NT2/D1 (cell line): ENCODE measurements around the gene GRK5.
A peak's percentile ranks its signal among the peaks of the same experiment; 100 is the strongest.

ENCODE experiments used
- DNase-seq: peaks from one replicate; pipeline ENCODE4 v3.0.0-alpha.2; 2011; ENCODE audit warnings: low read depth, low spot score
- H3K27me3 ChIP-seq: 2 replicates; pipeline ENCODE4 v1.6.0; 2011; ENCODE audit warnings: mild to moderate bottlenecking; ENCODE audit not compliant: insufficient read length, insufficient read depth
- H3K36me3 ChIP-seq: 2 replicates; pipeline ENCODE4 v1.6.1; 2011; ENCODE audit warnings: mild to moderate bottlenecking, low read length, mixed read lengths; ENCODE audit not compliant: insufficient read depth, insufficient read length
- H3K4me1 ChIP-seq: 2 replicates; pipeline ENCODE4 v1.5.1; 2011; ENCODE audit not compliant: insufficient read depth, insufficient read length
- H3K4me3 ChIP-seq: 2 replicates; pipeline ENCODE4 v1.5.1; 2011; ENCODE audit warnings: low read depth; ENCODE audit not compliant: insufficient read length
- H3K9ac ChIP-seq: 2 replicates; pipeline ENCODE4 v1.6.0; 2011; ENCODE audit warnings: low read depth; ENCODE audit not compliant: insufficient read length
- H3K9me3 ChIP-seq: 2 replicates; pipeline ENCODE4 v1.5.1; 2011; ENCODE audit warnings: mild to moderate bottlenecking, low read length; ENCODE audit not compliant: insufficient read depth
- SUZ12 ChIP-seq: IDR thresholded peaks from 2 replicates; pipeline ENCODE4 v1.6.1; 2011; ENCODE audit not compliant: insufficient read length, insufficient read depth; ENCODE audit errors: extremely low read depth
- YY1 ChIP-seq: IDR thresholded peaks from 2 replicates; pipeline ENCODE4 v1.6.1; 2011; ENCODE audit not compliant: insufficient read length, insufficient read depth
- ZNF274 ChIP-seq: IDR thresholded peaks from 2 replicates; pipeline ENCODE4 v1.6.1; 2011; ENCODE audit warnings: mild to moderate bottlenecking, low read depth, low read length

Gene GRK5

DNA sequence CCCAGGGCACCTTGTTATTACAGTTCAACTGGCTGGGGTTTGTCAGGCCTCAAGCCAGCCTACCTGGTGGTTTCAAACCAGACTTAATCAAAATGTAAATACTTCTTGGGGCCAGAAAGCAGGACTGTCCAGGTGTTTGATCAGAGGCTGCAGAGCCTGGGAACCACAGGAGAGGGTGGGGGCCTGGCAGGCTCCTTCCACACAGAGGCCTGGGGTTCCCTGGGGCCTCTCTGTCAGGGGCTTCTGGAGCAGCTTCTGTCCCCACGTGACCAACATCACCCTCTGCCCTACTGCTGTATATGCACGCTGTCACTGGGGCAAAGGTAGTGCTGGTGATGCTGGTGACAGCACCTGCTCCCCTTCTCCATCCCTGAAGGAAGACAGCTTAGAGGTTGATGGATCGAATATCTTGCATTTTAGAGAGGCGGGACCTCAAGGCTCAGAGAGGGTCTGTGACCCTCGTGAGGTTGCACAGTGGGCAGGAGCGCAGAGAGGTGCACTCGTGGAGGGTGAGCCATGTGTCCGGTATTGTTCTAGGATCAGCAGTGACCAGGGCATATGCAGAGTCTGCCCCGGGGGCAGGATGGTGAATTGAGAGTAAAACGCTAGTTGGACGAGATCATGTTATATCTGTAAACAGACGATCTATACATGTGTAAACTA is 95.4 kb downstream of the GRK5 start:
- no peak overlapping the region for H3K9ac ChIP-seq
- no peaks in the 10 kb centered on the region for H3K27me3 ChIP-seq
- peaks cover 2% of the 10 kb centered on the region for H3K4me1 ChIP-seq
- DNase-seq: no peak
- no peaks in the 10 kb centered on the region for H3K36me3 ChIP-seq
- peaks cover 3% of the 10 kb centered on the region; the same call in 1 of the 2 replicates for H3K9me3 ChIP-seq
- H3K4me3 ChIP-seq: no peak overlapping the region
- TF ChIP-seq YY1 (no peak), SUZ12 (no peak), ZNF274 (no peak)

GRCh38 chr10:119303886-119304285 is 96.5 kb downstream of the GRK5 start:
- Histone ChIP-seq H3K4me1 (peaks cover 2% of the 10 kb centered on the region), H3K9me3 (no peaks in the 10 kb centered on the region), H3K4me3 (no peak overlapping the region)

GRCh38 chr10:119304541-119304940 is 97.2 kb downstream of the GRK5 start:
- H3K4me1 ChIP-seq: peaks cover 2% of the 10 kb centered on the region

More at GRCh38 chr10:119303886-119304285, 96.5 kb downstream of the GRK5 start:
- Histone ChIP-seq H3K27me3 (no peaks in the 10 kb centered on the region), H3K36me3 (no peaks in the 10 kb centered on the region), H3K9ac (no peak overlapping the region)
- TF ChIP-seq SUZ12 (no peak), ZNF274 (no peak), YY1 (no peak)
- DNase-seq: no peak

GRCh38 chr10:119305860-119306513 is 98.6 kb downstream of the GRK5 start:
- no peak for DNase-seq
- Histone ChIP-seq H3K27me3 (no peaks in the 10 kb centered on the region), H3K9me3 (no peaks in the 10 kb centered on the region), H3K9ac (no peak overlapping the region), H3K4me1 (peaks cover 2% of the 10 kb centered on the region), H3K4me3 (no peak overlapping the region), H3K36me3 (no peaks in the 10 kb centered on the region)
- TF ChIP-seq YY1: no peak
- no peak for TF ChIP-seq ZNF274
- no peak for TF ChIP-seq SUZ12

More at GRCh38 chr10:119304541-119304940, 97.2 kb downstream of the GRK5 start:
- DNase-seq: no peak
- no peak overlapping the region for H3K4me3 ChIP-seq
- no peaks in the 10 kb centered on the region for H3K9me3 ChIP-seq
- no peak overlapping the region for H3K9ac ChIP-seq
- no peaks in the 10 kb centered on the region for H3K36me3 ChIP-seq
- no peaks in the 10 kb centered on the region for H3K27me3 ChIP-seq
- TF ChIP-seq ZNF274 (no peak), YY1 (no peak), SUZ12 (no peak)

- TF ChIP-seq SUZ12 (no peak), YY1 (no peak), ZNF274 (no peak)
- Histone ChIP-seq H3K4me3 (no peak overlapping the region), H3K4me1 (peaks cover 2% of the 10 kb centered on the region), H3K36me3 (no peaks in the 10 kb centered on the region), H3K9me3 (no peaks in the 10 kb centered on the region), H3K9ac (peak overlapping the region; percentile 21), H3K27me3 (no peaks in the 10 kb centered on the region)
- DNase-seq: no peak
These were observed 99.2 kb downstream of the GRK5 start for GRCh38 chr10:119306514-119306951.

DNA sequence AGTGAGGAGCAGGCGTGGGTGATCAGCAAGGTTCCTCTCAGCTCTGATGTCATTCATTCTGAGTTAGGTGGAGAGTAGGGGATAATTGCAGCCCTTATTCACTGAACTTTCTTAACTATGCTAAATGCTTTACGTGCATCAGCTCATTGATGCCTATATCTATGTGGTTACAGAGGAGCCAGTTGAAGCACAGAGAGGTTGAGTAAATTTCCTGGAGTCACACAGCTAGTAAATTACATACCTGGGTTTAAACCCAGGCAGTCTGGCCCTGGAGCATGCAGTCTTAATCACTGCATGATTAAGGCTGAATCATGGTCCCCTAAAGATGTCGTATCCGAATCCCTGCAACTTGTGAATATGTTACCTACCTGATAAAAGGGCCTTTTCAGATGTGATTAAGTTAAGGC is 99.6 kb downstream of the GRK5 start:
- no peaks in the 10 kb centered on the region for H3K9me3 ChIP-seq

DNA sequence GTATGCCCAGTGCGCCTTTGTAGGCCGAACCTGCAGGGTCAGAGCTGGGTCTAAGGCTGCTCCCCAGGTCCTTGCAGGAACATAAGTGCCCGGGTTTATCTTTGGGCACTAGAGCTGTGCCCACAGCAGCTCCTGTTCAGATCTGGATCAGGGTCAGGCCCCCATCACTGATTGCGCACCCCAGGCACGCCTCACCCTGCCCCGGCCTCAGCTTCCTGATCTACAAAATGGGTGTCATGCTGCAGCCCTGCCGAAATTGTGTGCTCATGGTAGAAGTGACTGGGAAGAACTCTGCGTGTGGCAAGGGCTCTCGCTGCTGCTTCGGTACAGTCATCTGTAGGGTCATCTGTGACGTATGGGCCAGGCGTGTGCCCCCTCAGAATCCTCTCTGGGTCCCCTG is 100.7 kb downstream of the GRK5 start:
- no peak overlapping the region for H3K9ac ChIP-seq
- H3K4me3 ChIP-seq: no peak overlapping the region
- H3K4me1 ChIP-seq: peaks cover 3% of the 10 kb centered on the region
- no peaks in the 10 kb centered on the region for H3K27me3 ChIP-seq
- no peak for DNase-seq
- TF ChIP-seq SUZ12: no peak
- H3K9me3 ChIP-seq: no peaks in the 10 kb centered on the region
- H3K36me3 ChIP-seq: no peaks in the 10 kb centered on the region

More for the DNA sequence above, 99.6 kb downstream of the GRK5 start:
- H3K9ac ChIP-seq: no peak overlapping the region
- no peaks in the 10 kb centered on the region for H3K36me3 ChIP-seq
- TF ChIP-seq SUZ12 (no peak), ZNF274 (no peak), YY1 (no peak)
- no peaks in the 10 kb centered on the region for H3K27me3 ChIP-seq
- no peak for DNase-seq
- peaks cover 2% of the 10 kb centered on the region for H3K4me1 ChIP-seq
- no peak overlapping the region for H3K4me3 ChIP-seq
